DOHH2 (cell line): ENCODE results near the gene KIF21A.

Experiments used
- EZH2phosphoT487 ChIP-seq: fragments of 200-600 bp; sonication (generic); IDR thresholded peaks from 2 replicates; pipeline ENCODE4 v1.6.1; 2017; ENCODE audit warnings: borderline replicate concordance, mild to moderate bottlenecking, antibody characterized with exemption, low read length, moderate library complexity, mixed read lengths
- TF ChIP-seq, protein P1 (sequence below): fragments of 200-600 bp; sonication (generic); IDR thresholded peaks from one replicate; pipeline ENCODE4 v1.5.1; 2014; ENCODE audit warnings: antibody characterized with exemption, mild to moderate bottlenecking, low read depth, low read length; ENCODE audit not compliant: poor library complexity, severe bottlenecking

DNA sequence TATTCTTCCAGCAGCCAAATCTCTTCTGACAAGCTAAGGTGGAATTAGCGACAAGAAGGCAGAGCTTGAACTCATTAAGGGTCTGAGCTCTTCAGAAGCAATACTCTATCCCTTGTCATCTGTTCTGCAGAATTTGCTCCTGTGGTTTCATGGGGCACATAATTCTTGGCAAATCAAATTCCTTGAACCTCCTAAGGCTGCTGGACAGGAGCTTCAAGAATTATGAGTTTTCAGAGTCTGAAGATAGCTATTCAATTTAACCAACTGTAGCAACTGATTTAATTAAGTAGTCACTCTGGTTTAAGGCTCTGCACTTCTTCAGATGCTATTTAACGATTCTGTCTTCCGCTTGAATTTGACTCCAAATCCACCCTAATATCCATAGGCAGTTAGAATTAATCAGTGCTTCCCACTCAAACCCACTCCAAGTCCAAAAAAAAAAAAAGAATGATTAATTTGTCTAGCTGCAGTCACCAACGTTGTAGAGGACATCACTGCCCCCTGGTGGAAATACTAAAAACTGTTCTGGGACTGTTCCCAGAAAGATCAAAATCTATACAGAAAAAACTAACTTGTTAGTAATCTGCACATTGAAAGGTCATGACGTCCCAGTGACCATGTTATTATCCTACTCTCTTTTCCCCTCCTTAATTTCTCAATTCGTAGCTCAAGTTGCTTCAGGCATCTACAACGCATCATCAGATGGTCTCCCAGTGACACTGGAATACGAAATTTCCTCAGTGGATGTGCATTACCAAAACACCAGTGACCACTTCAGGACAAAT, 169.9 kb downstream of the KIF21A start:
- TF ChIP-seq, protein P1, sequence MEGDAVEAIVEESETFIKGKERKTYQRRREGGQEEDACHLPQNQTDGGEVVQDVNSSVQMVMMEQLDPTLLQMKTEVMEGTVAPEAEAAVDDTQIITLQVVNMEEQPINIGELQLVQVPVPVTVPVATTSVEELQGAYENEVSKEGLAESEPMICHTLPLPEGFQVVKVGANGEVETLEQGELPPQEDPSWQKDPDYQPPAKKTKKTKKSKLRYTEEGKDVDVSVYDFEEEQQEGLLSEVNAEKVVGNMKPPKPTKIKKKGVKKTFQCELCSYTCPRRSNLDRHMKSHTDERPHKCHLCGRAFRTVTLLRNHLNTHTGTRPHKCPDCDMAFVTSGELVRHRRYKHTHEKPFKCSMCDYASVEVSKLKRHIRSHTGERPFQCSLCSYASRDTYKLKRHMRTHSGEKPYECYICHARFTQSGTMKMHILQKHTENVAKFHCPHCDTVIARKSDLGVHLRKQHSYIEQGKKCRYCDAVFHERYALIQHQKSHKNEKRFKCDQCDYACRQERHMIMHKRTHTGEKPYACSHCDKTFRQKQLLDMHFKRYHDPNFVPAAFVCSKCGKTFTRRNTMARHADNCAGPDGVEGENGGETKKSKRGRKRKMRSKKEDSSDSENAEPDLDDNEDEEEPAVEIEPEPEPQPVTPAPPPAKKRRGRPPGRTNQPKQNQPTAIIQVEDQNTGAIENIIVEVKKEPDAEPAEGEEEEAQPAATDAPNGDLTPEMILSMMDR = peak; percentile 77
- no peak for TF ChIP-seq EZH2phosphoT487
